ENCODE data around the gene ZFYVE1. TPM values are rescaled to one million over a fixed set of nuclear protein-coding genes. Genes with fewer than 3 reads are reported as not detected.
A peak's percentile ranks its signal among the peaks of the same experiment; 100 is the strongest.

The ZFYVE1 gene
- total and polyA plus RNA-seq, 2 experiments from 2014 or later: 3.2 to 12.5 TPM

GRCh38 chr14:73027546-73027945, 640 bp upstream of the ZFYVE1 start (continued):
- TF ChIP-seq ZNF462 (CRISPR knock-in tag; IDR thresholded peaks at IDR 0.05): no peak
- TF ChIP-seq NANOG (IDR thresholded peaks at IDR 0.05; ENCODE audit: borderline replicate concordance): no peak
- TF ChIP-seq ETS1 (IDR thresholded peaks at IDR 0.05): no peak
- no peak for TF ChIP-seq EZH2 (IDR thresholded peaks at IDR 0.05; ENCODE audit: low read depth, unreplicated experiment)

- Histone ChIP-seq H3K4me3 (peak overlapping the region; percentile 54), H2AFZ (no peak overlapping the region; the same call in 1 of the 2 replicates), H3K27me3 (ENCODE audit: insufficient read depth) (no peaks in the 10 kb centered on the region), H3K27ac (ENCODE audit: low read depth) (no peak overlapping the region), H3K4me1 (ENCODE audit: insufficient read depth) (peaks cover 6% of the 10 kb centered on the region), H3K36me3 (ENCODE audit: insufficient read depth) (no peaks in the 10 kb centered on the region), H3K9me2 (ENCODE audit: insufficient read depth) (no peaks in the 10 kb centered on the region), H3F3A (replicated peaks; ENCODE audit: low read depth) (no peaks in the 10 kb centered on the region), H3K4me2 (peak overlapping the region; percentile 81), H3K79me2 (replicated peaks; ENCODE audit: insufficient read depth) (peaks cover 11% of the 10 kb centered on the region; the same call in 1 of the 2 replicates), H4K20me1 (replicated peaks; ENCODE audit: insufficient read depth) (no peaks in the 10 kb centered on the region; the same call in 1 of the 2 replicates)
- Mint-ChIP-seq H3K27ac (peak overlapping the region; percentile 88), H3K4me3 (peak overlapping the region; percentile 89), H3K9me3 (no peaks in the 10 kb centered on the region), H3K27me3 (ENCODE audit: insufficient read depth, low read depth, poor library complexity) (peaks cover 8% of the 10 kb centered on the region), H3K36me3 (ENCODE audit: low read depth) (peaks cover 12% of the 10 kb centered on the region; the same call in 2 of the 3 replicates), H3K4me1 (peaks cover 23% of the 10 kb centered on the region)
- peak; percentile 21 for DNase-seq (ENCODE audit: low spot score)
- peak; percentile 4 for ATAC-seq
- TF ChIP-seq EZH2 (IDR thresholded peaks at IDR 0.05; ENCODE audit: low read depth, unreplicated experiment): no peak
- no peak for TF ChIP-seq POLR2AphosphoS5 (IDR thresholded peaks at IDR 0.05; ENCODE audit: low read depth)
- no peak for TF ChIP-seq CREB1 (CRISPR knock-in tag; IDR thresholded peaks at IDR 0.05; ENCODE audit: low read depth)
- no peak for TF ChIP-seq REST (IDR thresholded peaks at IDR 0.05; ENCODE audit: unreplicated experiment)
- no peak for TF ChIP-seq NANOG (IDR thresholded peaks at IDR 0.05; ENCODE audit: borderline replicate concordance)
- TF ChIP-seq ZNF331 (CRISPR knock-in tag; IDR thresholded peaks at IDR 0.05; ENCODE audit: low read depth): no peak
- TF ChIP-seq EZH2phosphoT487 (IDR thresholded peaks at IDR 0.05; ENCODE audit: unreplicated experiment): no peak
- no peak for TF ChIP-seq STAT1 (IDR thresholded peaks at IDR 0.05; ENCODE audit: unreplicated experiment)
- no peak for TF ChIP-seq ETS1 (IDR thresholded peaks at IDR 0.05)
These were observed 562 bp downstream of the ZFYVE1 start for GRCh38 chr14:73026243-73026844.

All from GM23338 (cell line).